Measurements from ENCODE around the gene SERPINA12. TPM values are rescaled to one million over a fixed set of nuclear protein-coding genes. Genes with fewer than 3 reads are reported as not detected.

SERPINA12 gene
- total RNA-seq: 100 to 1,000 TPM; 345 to 790 (median 421) TPM

- H3K4me3 ChIP-seq (ENCODE audit: low read depth, poor library complexity, severe bottlenecking): no peak within 1 kb of the TSS
- TF ChIP-seq POLR2A (IDR thresholded peaks at IDR 0.05) (no peak), CTCF (IDR thresholded peaks at IDR 0.05) (no peak)
- WGBS, 2 donors: 56 to 60% methylated on average over 3 of the region's 3 CpGs
- DNase-seq (ENCODE audit: low spot score in 2 of 2): peak in 1 of 2 donors; percentile 61
- intact Hi-C loops (cut with DNase I; ENCODE audit: low total_unique reads): no loop called here
These were observed at the start of gene SERPINA12 for GRCh38 chr14:94509356-94509755. SERPINA12 (minus strand) TSS chr14:94509469; CDS start chr14:94498397, 11,072 bp downstream.

GRCh38 chr14:94558842-94559241, 49.6 kb upstream of the SERPINA12 start:
- H3K4me3 ChIP-seq (ENCODE audit: low read depth, poor library complexity, severe bottlenecking): no peak overlapping the region
- DNase-seq (ENCODE audit: low spot score in 2 of 2): peak in 1 of 2 donors; percentile 37
- no peak for TF ChIP-seq CTCF (IDR thresholded peaks at IDR 0.05)
- TF ChIP-seq POLR2A (IDR thresholded peaks at IDR 0.05): no peak
- WGBS, 2 donors: 81 to 82% methylated on average over 2 of the region's 2 CpGs
- intact Hi-C loops (cut with DNase I; ENCODE audit: low total_unique reads): no loop called here

GRCh38 chr14:94557327-94557726, 48.1 kb upstream of the SERPINA12 start:
- no peak for TF ChIP-seq CTCF (IDR thresholded peaks at IDR 0.05)
- TF ChIP-seq POLR2A (IDR thresholded peaks at IDR 0.05): no peak
- DNase-seq (ENCODE audit: low spot score in 2 of 2): peak in 1 of 2 donors; percentile 5
- intact Hi-C loops (cut with DNase I; ENCODE audit: low total_unique reads): no loop called here
- no peak overlapping the region for H3K4me3 ChIP-seq (ENCODE audit: low read depth, poor library complexity, severe bottlenecking)
- 93 to 100% methylated on average over 1 of the region's 1 CpG for WGBS, 2 donors

- DNase-seq (ENCODE audit: low spot score in 2 of 2): peak in 1 of 2 donors; percentile 60
- WGBS, 2 donors: 87 to 92% methylated on average over 9 of the region's 9 CpGs
- no peak overlapping the region for H3K4me3 ChIP-seq (ENCODE audit: low read depth, poor library complexity, severe bottlenecking)
- TF ChIP-seq CTCF (IDR thresholded peaks at IDR 0.05): no peak
- TF ChIP-seq POLR2A (IDR thresholded peaks at IDR 0.05): no peak
- intact Hi-C loops (cut with DNase I; ENCODE audit: low total_unique reads): no loop called here
These were observed 46.7 kb upstream of the SERPINA12 start for GRCh38 chr14:94555991-94556390.

- no peak overlapping the region for H3K4me3 ChIP-seq (ENCODE audit: low read depth, poor library complexity, severe bottlenecking)
- 78 to 80% methylated on average over 8 of the region's 8 CpGs for WGBS, 2 donors
- TF ChIP-seq CTCF (IDR thresholded peaks at IDR 0.05): no peak
- TF ChIP-seq POLR2A (IDR thresholded peaks at IDR 0.05): no peak
- intact Hi-C loops (cut with DNase I; ENCODE audit: low total_unique reads): no loop called here
- peak in 1 of 2 donors; percentile 28 for DNase-seq (ENCODE audit: low spot score in 2 of 2)
These were observed 40.8 kb upstream of the SERPINA12 start for GRCh38 chr14:94550041-94550440.
